RWPE1 (cell line): ENCODE results near the gene PURA.

Experiments used
- CTCF ChIA-PET: fragments of 350-600 bp; sonication (Branson Sonifier 250); formaldehyde crosslinking; extraction: SDS; loops from one replicate; lab custom pipeline; 2021; lab: Yijun Ruan, JAX
- POLR2A ChIA-PET: fragments of 400-600 bp; formaldehyde crosslinking; extraction: SDS; loops from one replicate; lab custom pipeline; 2020; ENCODE audit warnings: antibody characterized with exemption; ENCODE audit not compliant: low non-redundant PET; lab: Yijun Ruan, JAX
- DNase-seq: peaks from one replicate; pipeline ENCODE4 v3.0.0; 2012; ENCODE audit warnings: low spot score
- H3K27ac ChIP-seq: fragments of 450-650 bp; 2 replicates; pipeline ENCODE4 v1.5.1; 2017
- TF ChIP-seq, protein P1 (sequence below): fragments of 450-650 bp; conservative IDR thresholded peaks from 2 replicates; pipeline ENCODE4 v1.5.1; 2017; ENCODE audit warnings: low read depth, mild to moderate bottlenecking

Gene PURA

GRCh38 chr5:140083120-140083519 is 30.8 kb upstream of the PURA start:
- H3K27ac ChIP-seq, result no peak overlapping the region
- POLR2A ChIA-PET, result no interaction called here
- DNase-seq, result no peak
- TF ChIP-seq, protein P1, sequence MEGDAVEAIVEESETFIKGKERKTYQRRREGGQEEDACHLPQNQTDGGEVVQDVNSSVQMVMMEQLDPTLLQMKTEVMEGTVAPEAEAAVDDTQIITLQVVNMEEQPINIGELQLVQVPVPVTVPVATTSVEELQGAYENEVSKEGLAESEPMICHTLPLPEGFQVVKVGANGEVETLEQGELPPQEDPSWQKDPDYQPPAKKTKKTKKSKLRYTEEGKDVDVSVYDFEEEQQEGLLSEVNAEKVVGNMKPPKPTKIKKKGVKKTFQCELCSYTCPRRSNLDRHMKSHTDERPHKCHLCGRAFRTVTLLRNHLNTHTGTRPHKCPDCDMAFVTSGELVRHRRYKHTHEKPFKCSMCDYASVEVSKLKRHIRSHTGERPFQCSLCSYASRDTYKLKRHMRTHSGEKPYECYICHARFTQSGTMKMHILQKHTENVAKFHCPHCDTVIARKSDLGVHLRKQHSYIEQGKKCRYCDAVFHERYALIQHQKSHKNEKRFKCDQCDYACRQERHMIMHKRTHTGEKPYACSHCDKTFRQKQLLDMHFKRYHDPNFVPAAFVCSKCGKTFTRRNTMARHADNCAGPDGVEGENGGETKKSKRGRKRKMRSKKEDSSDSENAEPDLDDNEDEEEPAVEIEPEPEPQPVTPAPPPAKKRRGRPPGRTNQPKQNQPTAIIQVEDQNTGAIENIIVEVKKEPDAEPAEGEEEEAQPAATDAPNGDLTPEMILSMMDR, result no peak
- CTCF ChIA-PET, result interaction anchor here (0.6 to 1.1 kb wide), 2 partner anchors 62 to 114 kb away, joined by 3 read pairs; no protein-coding TSS in a partner anchor

DNA sequence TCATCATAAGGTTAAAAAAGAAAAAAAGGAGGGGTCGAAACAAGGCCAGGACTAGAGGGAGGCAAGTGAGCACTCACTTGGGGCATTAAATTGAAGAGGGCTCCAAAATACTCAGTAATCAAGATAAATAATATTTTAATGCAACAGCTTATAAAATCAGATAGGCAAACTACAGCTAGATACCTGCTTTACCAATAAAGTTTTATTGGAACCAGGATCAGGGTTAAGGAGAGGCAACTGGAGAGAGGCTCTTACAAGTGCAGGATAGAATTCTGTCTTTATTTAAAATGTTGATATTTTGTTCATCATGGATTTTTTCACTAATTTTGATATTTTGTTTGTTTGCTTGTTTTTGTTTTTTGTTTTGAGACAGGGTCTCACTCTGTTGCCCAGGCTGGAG is 30.3 kb upstream of the PURA start:
- TF ChIP-seq, protein P1, result no peak
- POLR2A ChIA-PET, result no interaction called here
- no peak for DNase-seq
- CTCF ChIA-PET, result interaction anchor here (0.6 to 1.1 kb wide), 2 partner anchors 62 to 115 kb away, joined by 3 read pairs; no protein-coding TSS in a partner anchor
- no peak overlapping the region for H3K27ac ChIP-seq

GRCh38 chr5:140084541-140084940 is 29.4 kb upstream of the PURA start:
- no peak for DNase-seq
- H3K27ac ChIP-seq, result no peak overlapping the region
- ChIA-PET POLR2A (no interaction called here), CTCF (interaction anchor here (0.6 kb wide), 2 partner anchors 32 to 441 kb away, joined by 5 to 6 read pairs; no protein-coding TSS in a partner anchor)
- TF ChIP-seq, protein P1, result no peak

DNA sequence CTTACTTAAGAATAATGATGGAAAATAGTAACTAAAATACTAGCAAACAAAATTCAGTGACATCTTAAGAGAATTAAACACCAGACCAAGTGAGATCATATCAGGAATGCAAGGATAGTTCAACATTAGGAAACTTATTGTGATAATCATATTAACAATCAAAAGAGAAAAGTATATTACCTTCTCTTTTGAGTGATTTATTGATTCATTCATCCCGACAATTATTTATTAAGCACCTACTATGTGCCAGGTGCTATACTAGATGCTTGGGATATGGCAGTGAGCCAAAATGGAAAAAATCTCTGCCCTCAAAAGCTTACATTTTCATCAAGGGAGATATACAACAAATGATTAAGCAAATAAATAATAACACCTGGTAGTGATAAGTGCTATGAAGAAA is 23.7 kb upstream of the PURA start:
- TF ChIP-seq, protein P1, result no peak
- no peak overlapping the region for H3K27ac ChIP-seq
- ChIA-PET CTCF (no interaction called here), POLR2A (no interaction called here)
- DNase-seq, result no peak

DNA sequence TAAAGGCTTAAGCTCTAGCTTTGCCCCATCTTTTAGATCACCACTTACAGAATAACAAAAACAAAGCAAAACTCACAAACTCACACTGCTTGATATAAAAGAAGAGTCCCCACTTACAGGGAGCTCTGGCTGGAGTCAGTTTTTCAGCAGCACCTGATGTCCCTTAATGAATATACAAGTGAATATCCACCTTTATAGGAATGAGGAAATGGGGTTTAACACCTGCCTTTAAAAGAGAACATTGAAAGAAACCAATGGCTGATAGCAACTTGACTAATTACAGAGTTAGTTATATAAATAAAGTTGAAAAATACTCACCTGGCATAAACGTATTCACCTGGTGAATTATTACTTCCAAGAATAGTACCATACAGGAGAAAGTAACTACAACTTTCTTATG is 20.7 kb upstream of the PURA start:
- ChIA-PET POLR2A (no interaction called here), CTCF (interaction anchor here (0.6 to 1.3 kb wide), 2 partner anchors 17 to 468 kb away, joined by 4 read pairs; no protein-coding TSS in a partner anchor)
- no peak overlapping the region for H3K27ac ChIP-seq
- no peak for DNase-seq
- TF ChIP-seq, protein P1, result no peak

- no peak for DNase-seq
- ChIA-PET CTCF (no interaction called here), POLR2A (no interaction called here)
- TF ChIP-seq, protein P1, result no peak
- H3K27ac ChIP-seq, result no peak overlapping the region
These were observed 20.0 kb upstream of the PURA start for GRCh38 chr5:140093866-140094265.
